Activated T-cell treated with anti-CD3 and anti-CD28 coated beads for 4 hours (primary cell): ENCODE results near the gene ATAT1.
A peak's percentile ranks its signal among the peaks of the same experiment; 100 is the strongest.

Experiments
- DNase-seq: peaks from one replicate; pipeline ENCODE4 v3.0.0-alpha.2; 2020

ATAT1 gene

DNA sequence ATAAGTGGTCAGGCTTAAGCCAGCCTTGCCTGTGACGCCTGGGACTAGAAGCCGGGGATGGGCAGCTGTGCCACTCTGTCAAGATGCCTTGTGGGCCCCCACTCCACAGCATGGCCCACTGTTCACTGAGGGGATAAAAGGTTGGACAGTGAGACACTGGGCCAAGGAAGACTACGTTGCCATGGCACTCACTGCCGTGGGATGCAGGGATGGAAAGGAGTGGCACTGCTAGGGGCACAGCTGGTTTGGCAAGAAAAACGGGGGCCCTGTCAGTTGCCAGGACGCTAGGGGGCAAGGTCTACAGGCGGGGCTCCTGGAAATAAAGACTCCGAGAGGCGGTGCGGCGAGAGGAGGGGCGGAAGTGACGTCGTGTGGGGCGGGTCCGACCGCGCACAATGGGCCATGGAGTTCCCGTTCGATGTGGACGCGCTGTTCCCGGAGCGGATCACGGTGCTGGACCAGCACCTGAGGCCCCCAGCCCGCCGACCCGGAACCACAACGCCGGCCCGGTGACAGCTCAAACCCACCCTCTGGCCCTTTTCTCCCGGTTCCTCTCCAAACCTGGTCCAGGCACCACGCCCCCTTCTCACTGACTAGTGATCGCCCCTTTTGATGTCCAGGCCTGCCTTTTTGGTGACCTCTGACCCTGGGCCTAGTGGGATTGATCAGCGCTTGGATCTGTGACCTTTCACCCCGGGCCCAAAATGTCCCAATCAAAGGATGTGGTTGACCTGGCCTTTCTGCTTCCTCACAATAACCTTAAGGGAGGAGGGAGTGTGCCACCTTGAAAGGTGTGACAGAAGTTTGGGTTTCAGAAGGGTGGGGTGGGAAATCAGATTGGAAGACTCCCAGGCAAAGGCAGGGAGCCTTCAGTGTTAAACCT is at the start of gene ATAT1:
Gene ATAT1, plus strand, starts transcription at position 391 of the 883 bp plus-strand sequence.
- DNase-seq, result peak; percentile 87

DNA sequence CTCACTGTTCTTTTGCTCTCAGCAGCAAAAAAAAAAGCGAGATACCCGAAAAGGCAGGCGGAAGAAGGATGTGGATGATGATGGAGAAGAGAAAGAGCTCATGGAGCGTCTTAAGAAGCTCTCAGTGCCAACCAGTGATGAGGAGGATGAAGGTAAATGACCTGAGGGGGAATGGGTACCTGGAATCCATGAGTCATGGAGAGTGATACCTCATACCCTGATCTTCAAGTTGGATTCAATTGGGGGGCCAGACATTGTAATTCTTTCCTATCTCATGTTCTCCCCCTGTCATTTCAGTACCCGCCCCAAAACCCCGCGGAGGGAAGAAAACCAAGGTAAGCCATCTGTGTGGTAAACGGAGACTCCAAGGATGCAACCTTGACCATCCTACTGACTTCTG is 48.6 kb upstream of the ATAT1 start:
- DNase-seq, result no peak

DNA sequence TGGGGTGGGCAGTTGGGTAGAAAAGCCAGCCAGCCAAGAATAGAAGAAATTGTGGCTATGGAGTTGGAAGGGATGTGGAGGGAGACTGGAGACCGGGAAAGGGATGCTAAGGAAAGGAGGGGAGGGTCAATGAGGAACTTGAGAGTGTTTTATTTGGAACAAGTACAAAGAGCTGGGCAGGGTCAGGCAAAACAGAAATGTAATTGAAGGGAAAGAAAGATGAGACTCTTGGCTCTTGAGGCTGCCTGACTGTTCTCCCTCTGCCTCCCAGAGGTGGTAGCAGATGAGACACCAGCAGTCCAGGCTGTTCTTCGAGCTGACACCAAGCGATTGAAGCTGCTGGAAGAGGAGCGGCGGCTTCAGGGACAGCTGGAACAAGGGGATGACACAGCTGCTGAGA is 42.8 kb upstream of the ATAT1 start:
- no peak for DNase-seq

DNA sequence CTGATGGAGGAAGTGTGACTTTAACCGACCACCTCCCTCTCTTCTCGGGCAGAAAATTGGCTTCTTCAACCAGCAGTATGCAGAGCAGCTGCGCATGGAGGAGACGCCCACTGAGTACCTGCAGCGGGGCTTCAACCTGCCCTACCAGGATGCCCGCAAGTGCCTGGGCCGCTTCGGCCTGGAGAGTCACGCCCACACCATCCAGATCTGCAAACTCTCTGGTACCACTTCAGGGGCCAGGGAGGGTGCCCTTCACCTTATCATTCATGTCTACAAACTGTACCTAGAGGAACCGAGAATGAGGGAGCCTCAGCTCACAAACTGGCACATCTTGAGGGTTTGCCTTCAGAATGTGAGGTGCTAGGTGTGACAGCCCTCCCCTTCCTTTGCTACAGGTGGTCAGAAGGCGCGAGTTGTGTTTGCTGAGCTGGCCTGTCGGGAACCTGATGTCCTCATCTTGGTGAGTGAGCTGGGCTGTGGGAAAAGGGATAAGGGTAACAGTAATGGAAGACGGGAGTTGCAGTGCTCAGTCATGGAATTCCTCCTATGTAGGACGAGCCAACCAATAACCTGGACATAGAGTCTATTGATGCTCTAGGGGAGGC is 36.8 kb upstream of the ATAT1 start:
- DNase-seq, result no peak

DNA sequence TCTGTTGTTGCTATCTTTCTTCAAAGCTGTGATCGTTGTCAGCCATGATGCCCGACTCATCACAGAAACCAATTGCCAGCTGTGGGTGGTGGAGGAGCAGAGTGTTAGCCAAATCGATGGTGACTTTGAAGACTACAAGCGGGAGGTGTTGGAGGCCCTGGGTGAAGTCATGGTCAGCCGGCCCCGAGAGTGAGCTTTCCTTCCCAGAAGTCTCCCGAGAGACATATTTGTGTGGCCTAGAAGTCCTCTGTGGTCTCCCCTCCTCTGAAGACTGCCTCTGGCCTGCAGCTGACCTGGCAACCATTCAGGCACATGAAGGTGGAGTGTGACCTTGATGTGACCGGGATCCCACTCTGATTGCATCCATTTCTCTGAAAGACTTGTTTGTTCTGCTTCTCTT is 36.2 kb upstream of the ATAT1 start:
- no peak for DNase-seq

DNA sequence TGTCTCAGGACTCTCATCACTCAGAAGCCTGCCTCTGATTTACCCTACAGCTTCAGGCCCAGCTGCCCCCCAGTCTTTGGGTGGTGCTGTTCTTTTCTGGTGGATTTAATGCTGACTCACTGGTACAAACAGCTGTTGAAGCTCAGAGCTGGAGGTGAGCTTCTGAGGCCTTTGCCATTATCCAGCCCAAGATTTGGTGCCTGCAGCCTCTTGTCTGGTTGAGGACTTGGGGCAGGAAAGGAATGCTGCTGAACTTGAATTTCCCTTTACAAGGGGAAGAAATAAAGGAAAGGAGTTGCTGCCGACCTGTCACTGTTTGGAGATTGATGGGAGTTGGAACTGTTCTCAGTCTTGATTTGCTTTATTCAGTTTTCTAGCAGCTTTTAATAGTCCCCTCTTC is 35.7 kb upstream of the ATAT1 start:
- no peak for DNase-seq

DNA sequence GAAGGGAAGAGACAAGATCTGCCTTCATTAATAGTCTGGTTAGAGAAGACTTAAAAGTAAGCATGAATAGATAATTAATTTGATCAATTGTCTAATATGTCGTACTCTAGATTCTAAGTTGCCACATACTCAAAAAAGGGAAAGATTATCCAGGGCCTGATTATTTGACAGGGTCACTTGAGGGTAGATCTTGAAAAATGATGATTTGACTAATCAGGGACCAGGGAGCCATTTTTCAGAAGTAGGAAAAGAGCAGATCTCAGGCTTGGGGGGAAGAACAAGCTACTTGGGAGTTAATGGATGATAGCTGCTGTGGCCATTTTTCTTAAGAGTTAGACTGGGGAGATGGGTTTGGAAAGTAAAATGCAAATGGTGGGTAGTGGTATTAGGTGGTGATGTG is 34.4 kb upstream of the ATAT1 start:
- DNase-seq, result no peak

DNA sequence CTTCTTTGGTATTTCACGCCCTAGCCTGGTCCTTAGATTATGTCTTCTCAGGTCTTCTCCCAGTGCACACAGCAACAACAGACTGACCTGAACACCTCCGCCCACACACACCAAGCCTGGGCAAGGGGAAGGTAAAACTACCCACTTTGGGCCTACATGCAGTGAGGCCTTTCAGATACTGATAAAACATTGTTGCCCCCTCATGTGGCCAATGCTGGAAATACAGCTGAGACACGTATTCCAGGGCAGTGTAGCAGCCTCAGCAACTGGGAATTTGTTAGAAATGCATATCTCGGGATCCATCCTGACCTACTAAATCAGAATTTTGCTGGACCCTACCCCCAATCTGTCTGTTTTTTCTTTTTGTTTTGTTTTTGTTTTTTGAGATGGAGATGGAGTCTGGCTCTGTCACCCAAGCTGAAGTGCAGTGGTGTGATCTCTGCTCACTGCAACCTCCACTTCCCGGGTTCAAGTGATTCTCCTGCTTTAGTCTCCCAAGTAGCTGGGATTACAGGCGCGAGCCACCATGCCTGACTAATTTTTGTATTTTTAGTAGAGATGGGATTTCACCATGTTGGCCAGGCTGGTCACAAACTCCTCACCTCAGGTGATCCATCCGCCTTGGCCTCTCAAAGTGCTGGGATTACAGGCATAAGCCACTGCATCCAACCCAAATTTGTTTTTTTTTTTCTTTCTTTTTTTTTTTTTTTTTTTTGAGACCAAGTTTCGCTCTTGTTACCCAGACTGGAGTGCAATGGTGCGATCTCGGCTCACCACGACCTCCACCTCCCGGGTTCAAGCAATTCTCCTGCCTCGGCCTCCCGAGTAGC is 29.1 kb upstream of the ATAT1 start:
- peak; percentile 83 for DNase-seq

DNA sequence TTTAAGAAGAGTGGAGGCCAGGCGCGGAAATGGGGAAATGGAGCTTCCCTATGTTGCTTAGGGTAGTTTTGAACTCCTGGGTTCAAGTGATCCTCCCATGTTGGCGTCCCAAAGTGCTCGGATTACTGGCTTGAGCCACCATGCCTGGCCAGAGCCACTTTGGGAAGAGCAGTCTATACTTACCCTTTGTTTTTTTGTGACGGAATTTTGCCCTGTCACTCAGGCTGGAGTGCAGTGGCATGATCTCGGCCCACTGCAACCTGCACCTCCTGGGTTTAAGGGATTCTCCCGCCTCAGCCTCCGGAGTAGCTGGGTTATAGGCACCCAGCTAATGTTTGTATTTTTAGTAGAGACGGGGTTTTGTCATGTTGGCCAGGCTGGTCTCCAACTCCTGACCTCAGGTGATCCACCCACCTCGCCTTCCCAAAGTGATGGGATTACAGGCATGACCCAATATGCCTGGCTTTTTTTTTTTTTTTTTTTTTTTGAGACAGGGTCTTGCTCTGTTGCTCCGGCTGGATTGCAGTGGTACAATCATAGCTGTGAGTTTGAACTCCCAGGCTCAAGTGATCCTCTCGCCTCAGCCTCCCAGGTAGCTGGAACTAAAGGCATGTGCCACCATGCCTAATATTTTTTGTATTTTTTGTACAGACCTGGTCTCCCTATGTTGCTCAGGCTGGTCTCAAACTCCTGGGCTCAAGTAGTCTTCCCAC is 27.6 kb upstream of the ATAT1 start:
- no peak for DNase-seq

DNA sequence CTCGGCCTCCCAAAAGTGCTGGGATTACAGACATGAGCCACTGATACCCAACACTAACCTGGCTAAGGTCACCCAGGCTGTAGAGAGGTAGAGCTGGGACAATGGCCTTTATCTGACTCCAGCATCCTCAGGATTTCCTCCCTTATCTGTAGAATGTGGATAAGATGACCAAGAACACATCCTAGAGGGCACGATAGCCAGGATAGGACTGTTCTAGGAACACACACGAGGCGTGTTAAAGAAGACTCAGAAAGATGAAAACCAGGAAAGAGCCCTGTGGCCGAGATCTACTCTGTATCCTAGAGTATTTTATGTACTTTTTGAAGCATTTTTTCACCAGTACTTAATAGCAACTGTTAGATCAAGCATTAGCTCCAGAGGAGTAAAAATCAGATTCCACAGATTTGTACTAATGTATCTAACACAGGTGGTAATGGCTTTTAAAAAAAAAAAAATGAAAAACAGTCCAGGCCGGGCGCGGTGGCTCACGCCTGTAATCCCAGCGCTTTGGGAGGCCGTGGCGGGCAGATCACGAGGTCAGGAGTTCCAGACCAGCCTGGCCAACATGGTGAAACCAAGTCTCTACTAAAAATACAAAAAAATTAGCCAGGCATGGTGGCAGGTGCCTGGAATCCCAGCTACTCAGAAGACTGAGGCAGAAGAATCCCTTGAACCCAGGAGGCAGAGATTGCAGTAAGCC is 26.9 kb upstream of the ATAT1 start:
- DNase-seq, result no peak

DNA sequence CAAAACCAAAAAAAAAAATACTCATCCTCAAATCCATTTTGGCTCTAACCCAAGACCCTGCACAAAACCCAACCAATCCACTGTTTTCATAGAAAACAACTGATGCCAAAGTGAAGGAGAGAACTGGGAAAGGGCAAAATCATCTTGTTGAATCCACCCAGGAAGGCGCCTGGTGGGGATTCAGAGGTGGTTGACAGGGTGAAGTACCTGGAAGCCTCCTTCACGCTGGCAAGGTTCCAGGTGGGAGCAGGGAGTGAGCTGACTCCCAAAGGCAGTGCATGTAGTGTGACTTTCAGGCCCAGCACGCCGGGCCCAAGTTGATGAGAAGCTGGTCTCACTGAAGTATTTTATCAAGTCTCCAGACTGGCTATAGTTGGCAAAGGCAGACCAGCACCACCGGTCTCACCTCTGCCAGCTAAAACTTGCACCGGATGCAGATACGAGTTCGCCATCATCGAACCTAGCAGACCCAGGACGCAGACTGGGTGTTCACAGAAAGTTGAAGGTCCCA is 26.2 kb upstream of the ATAT1 start:
- no peak for DNase-seq

DNA sequence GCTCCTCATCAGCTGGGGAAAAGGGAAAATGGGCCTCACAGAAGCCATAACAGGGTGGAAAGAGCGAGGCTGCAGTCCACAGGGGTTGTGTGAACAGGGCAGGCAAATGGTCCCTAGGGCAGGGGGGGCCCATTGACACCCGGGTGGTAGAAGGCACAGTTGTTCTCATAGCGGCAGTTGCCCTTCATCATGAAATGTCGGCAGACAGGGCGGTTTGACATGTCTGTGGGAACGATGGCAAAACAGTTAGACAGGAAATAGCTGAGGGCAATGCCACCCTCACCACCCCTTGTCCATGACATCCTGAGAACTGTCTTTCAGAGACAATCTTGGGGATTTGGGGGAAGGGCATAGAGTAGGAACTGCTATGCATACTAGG is 25.2 kb upstream of the ATAT1 start:
- DNase-seq, result no peak

DNA sequence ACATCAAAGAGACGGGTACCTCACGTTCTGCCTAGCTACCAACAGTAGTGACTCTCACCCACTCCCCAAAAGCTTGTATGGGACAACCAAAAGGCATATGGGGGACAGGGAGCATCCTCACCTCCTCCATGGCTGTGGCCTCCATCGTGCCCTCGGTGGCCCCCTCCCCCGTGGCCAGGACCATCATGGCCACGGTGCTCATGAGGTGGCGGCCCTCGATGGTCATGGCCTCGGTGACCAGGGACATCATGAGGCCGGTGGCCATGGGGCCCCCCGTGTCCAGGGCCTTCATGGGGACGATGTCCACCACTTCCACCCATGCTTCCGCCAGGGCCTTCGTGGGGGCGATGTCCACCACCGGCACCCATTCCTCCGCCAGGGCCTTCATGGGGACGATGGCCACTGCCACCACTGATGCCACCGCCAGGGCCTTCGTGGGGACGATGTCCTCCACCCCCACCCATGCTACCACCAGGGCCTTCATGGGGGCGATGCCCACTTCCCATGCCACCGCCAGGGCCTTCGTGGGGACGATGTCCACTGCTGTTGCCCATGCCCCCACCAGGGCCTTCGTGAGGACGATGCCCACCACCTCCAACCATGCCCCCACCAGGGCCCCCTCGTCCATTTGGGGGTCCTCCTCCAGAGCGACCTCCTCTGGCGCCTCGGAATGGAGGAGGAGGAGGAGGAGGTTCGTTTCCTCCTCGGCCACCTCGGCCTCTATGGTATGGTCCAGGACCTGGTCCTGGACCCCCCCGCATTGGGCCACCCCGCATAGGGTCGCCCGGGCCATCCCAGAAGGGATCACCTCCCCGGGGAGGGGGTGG is 24.6 kb upstream of the ATAT1 start:
- no peak for DNase-seq

DNA sequence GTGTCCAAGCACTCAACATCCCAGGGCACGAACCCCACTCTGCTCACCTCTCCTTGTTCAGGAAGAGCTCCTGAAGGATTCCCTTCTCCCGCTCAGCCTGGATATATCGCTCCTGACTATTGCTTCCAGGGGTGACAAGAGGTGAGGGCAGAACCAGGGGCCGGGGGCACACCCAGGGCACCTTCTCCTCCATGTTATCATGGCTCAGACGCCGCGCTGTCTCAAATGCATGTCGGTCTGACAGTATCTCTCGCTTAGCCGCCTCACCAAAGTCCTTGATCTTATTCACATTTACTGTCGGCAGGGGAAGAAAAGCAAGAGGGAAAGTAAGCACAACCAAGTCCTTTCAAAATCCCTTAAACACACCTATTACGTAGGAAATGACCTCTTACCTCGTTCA is 22.7 kb upstream of the ATAT1 start:
- DNase-seq, result no peak

DNA sequence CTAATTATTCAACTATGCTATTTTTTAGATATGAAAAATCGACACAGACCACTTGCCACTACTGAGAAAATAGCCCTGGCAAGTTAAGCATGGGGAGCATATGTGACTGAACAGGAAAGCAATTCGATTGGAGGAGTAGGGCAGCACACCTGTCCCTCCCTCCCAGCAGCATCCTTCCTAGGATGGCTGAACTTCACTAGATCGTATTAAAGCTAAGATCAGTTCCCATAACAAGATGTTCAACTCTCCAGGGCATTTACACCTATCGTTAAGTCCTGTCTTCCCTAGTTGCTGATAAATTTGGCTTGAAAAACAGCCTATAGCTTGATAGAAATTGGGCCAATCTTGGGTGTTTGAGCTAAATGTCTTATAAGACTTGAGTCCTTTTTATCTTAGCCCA is 16.6 kb upstream of the ATAT1 start:
- DNase-seq, result no peak

DNA sequence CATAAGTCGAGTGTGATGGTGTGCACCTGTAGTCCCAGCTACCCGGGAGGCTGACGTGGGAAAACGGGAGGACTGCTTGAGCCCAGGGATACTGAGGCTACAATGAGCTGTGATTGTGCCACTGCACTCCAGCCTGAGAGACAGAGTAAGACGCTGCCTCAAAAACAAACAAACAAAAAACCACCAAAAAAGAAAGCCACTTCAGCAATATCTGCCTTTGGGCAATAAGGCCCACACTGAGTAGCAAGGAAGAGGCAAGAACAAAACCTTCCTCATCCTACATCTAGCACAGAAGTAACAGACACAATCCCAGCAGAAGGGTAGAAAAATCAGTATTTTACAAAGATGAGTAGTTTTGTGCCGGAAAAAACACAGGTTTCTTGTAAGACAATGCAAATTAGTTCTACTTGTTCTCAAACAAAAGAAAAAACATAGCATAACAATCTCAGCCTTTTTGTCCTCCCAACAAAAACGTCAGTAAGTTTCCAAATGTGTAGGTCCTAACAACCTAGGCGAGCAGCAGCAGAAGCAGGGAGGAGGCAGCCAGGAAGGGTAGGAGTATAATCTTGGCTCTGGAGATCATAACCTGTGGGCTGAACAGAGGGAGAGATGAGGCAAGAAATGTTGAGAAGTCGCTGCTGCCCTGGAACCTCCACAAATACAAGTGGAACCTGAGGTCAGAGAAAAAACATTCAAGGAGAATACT is 15.4 kb upstream of the ATAT1 start:
- DNase-seq, result no peak

DNA sequence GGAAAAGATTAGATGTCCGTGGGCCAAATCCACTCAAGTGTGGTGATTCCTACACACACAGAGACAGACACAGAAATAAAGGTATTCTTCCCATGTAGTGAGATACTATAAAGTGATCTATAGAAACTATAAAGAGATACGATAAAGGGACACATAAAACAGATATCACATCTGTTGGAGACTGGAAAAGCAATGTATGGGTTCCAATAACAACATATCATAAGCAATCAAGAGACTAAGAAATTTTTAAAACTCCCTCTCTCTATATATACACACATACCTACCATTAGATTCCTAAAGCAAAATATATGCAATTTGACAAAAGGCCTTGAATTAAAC is 14.8 kb upstream of the ATAT1 start:
- DNase-seq, result no peak

DNA sequence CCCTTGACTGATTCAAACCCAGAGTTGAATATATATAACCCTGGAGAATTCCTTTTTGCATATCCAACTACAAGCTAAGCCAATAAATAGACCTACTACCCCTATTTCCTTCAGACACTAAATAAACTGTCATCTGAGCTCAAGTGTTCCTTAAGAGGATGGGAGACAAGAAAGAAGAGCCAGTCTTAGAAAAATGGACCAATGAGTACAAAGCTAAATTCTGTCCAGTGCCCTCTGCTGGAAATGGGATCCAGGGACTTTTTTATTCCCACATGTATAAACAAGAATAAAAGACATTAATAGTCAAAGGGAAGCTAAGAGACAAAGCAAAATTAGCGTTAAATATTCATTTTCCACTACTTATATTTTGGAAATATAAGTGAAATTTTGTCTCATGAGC is 14.5 kb upstream of the ATAT1 start:
- DNase-seq, result no peak

DNA sequence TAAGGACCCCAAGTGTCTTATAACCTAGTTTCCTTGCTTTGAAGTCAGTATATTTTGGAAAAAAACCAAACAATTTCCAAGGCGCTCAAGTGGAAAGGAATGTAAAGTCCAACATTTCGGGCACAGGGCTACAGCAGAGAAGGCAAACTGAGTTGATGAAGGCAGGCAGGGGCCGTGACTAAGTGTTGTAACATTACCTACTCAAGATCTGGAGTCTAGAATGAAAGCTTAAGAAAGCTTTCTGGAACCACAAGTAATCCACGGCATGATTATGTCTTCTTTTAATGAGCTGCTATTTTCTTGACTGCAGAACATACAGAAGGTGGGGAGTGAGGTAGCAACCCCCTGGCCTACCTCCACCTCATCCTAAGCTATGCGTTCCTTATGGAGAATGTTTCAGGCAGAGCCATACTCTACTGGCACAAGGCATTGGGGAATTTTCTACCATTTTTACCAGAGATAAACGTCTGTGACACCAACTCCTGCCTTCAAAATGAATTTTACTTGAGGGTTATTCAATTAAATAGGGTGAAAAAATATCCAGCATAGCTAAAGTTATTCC is 13.9 kb upstream of the ATAT1 start:
- no peak for DNase-seq

DNA sequence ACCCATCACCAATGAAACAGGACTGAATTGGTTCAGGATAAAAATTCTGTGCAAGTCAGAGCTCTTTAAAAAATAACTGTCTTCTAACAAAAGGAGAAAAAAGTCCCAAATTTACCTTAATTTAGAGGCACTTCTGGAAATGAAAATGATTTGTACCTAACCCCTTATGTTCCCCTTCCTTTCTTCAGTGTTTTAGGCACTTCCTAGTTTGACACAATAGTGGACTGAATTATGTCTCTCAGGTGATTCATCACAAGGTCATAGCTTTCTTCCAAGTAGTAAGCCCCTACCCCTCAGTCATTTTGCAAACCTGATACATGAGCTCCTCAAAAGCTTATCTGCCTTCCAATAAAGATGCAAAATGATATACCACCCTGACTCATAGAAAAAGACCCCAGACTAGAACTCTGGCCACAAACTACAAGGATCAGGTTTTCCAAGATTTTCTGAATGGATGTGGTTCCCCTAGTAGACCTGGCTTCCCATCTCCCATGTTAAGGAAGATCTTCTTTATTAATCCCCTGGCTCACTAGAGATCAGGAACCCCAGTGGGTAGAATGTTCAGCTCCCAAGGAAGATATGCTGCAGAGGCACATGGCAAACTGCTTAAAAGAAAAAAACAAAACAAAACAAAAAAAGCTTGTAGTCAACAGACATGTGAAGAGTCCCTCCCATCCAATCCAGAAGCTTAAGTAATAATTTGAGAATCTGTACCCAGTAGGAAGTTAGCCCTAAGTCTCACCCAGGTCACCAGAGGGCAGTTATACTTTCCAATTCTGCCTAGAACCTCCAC is 13.2 kb upstream of the ATAT1 start:
- no peak for DNase-seq
